ENCODE measurements around the gene MAP3K9.

- TF ChIP-seq ARNTL (CRISPR knock-in tag; IDR thresholded peaks at IDR 0.05; ENCODE audit: borderline replicate concordance, low read depth): no peak
- TF ChIP-seq BACH2 (CRISPR knock-in tag; IDR thresholded peaks at IDR 0.05; ENCODE audit: borderline replicate concordance): no peak
- TF ChIP-seq TOX (CRISPR knock-in tag; IDR thresholded peaks at IDR 0.05; ENCODE audit: borderline replicate concordance): no peak
- no peak for TF ChIP-seq CSRNP3 (CRISPR knock-in tag; IDR thresholded peaks at IDR 0.05)
- TF ChIP-seq CREB5 (CRISPR knock-in tag; IDR thresholded peaks at IDR 0.05; ENCODE audit: low read depth): no peak
- TF ChIP-seq RARB (CRISPR knock-in tag; IDR thresholded peaks at IDR 0.05): no peak
- TF ChIP-seq ESRRG (CRISPR knock-in tag; IDR thresholded peaks at IDR 0.05): no peak
- TF ChIP-seq PPARA (CRISPR knock-in tag; IDR thresholded peaks at IDR 0.05; ENCODE audit: borderline replicate concordance): no peak
- no peak for TF ChIP-seq CSDC2 (CRISPR knock-in tag; IDR thresholded peaks at IDR 0.05)
Measured at GRCh38 chr14:70716958-70717357, 92.4 kb downstream of the MAP3K9 start.
